HFFc6 (cell line): ENCODE data around the gene PLEKHA3. TPM values are rescaled to one million over a fixed set of nuclear protein-coding genes. Genes with fewer than 3 reads are reported as not detected.

Experiments used
- DNase-seq: peaks from one replicate; pipeline ENCODE4 v3.0.0-alpha.2; 2018
- H3K27ac Mint-ChIP-seq: 2 replicates; pipeline ENCODE4 v1.8.0; 2020; ENCODE audit warnings: mild to moderate bottlenecking, mixed read lengths
- H3K27me3 Mint-ChIP-seq: 2 replicates; pipeline ENCODE4 v1.8.0; 2021; ENCODE audit warnings: mild to moderate bottlenecking, moderate library complexity, mixed read lengths; ENCODE audit not compliant: insufficient read depth
- H3K36me3 Mint-ChIP-seq: 2 replicates; pipeline ENCODE4 v1.8.0; 2021; ENCODE audit warnings: low read depth, mixed read lengths
- H3K4me1 Mint-ChIP-seq: 2 replicates; pipeline ENCODE4 v1.8.0; 2020; ENCODE audit warnings: low read depth, mixed read lengths
- H3K4me3 Mint-ChIP-seq: 2 replicates; pipeline ENCODE4 v1.8.0; 2020; ENCODE audit warnings: mild to moderate bottlenecking, moderate library complexity, mixed read lengths
- H3K9me3 Mint-ChIP-seq: 2 replicates; pipeline ENCODE4 v1.8.0; 2020; ENCODE audit warnings: mild to moderate bottlenecking, mixed read lengths
- total RNA-seq, 6 experiments: library from RNA; stranded (reverse); fragmentation: NEBNext Ultra II Directional; extraction: Animal tissue kit (Norgen Biotek cat#: 25700); gene quantifications; 2 replicates in 1 of 6; 3 replicates in 5 of 6; pipeline ENCODE4 v1.2.3, GENCODE V29; 2021
- TF ChIP-seq, protein P1 (sequence below): fragments of 200-600 bp; sonication (generic); IDR thresholded peaks from 2 replicates; pipeline ENCODE4 v1.5.0; 2021; ENCODE audit warnings: antibody characterized with exemption, mild to moderate bottlenecking

PLEKHA3 gene
- total RNA-seq, 6 experiments from 2014 or later: 31.4 to 36.6 (median 33.3) TPM

- peaks cover 25% of the 10 kb centered on the region for H3K36me3 Mint-ChIP-seq
- H3K4me3 Mint-ChIP-seq: no peak overlapping the region
- peaks cover 13% of the 10 kb centered on the region for H3K4me1 Mint-ChIP-seq
- H3K9me3 Mint-ChIP-seq: no peaks in the 10 kb centered on the region
- no peak for DNase-seq
- no peak overlapping the region for H3K27ac Mint-ChIP-seq
- peaks cover 4% of the 10 kb centered on the region; the same call in 1 of the 2 replicates for H3K27me3 Mint-ChIP-seq
- TF ChIP-seq, protein P1, sequence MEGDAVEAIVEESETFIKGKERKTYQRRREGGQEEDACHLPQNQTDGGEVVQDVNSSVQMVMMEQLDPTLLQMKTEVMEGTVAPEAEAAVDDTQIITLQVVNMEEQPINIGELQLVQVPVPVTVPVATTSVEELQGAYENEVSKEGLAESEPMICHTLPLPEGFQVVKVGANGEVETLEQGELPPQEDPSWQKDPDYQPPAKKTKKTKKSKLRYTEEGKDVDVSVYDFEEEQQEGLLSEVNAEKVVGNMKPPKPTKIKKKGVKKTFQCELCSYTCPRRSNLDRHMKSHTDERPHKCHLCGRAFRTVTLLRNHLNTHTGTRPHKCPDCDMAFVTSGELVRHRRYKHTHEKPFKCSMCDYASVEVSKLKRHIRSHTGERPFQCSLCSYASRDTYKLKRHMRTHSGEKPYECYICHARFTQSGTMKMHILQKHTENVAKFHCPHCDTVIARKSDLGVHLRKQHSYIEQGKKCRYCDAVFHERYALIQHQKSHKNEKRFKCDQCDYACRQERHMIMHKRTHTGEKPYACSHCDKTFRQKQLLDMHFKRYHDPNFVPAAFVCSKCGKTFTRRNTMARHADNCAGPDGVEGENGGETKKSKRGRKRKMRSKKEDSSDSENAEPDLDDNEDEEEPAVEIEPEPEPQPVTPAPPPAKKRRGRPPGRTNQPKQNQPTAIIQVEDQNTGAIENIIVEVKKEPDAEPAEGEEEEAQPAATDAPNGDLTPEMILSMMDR: no peak
Observed at GRCh38 chr2:178526256-178526655, 46.0 kb downstream of the PLEKHA3 start.

GRCh38 chr2:178527592-178527991 lies 47.3 kb downstream of the PLEKHA3 start:
- Mint-ChIP-seq H3K4me1 (peaks cover 13% of the 10 kb centered on the region), H3K27ac (no peak overlapping the region), H3K27me3 (peaks cover 4% of the 10 kb centered on the region; the same call in 1 of the 2 replicates), H3K9me3 (no peaks in the 10 kb centered on the region), H3K36me3 (peaks cover 31% of the 10 kb centered on the region), H3K4me3 (no peak overlapping the region)
- TF ChIP-seq, protein P1: no peak
- DNase-seq: no peak

GRCh38 chr2:178528647-178529046 lies 48.4 kb downstream of the PLEKHA3 start:
- peaks cover 13% of the 10 kb centered on the region for H3K4me1 Mint-ChIP-seq
- peaks cover 34% of the 10 kb centered on the region for H3K36me3 Mint-ChIP-seq
- no peaks in the 10 kb centered on the region for H3K9me3 Mint-ChIP-seq
- H3K4me3 Mint-ChIP-seq: no peak overlapping the region
- DNase-seq: no peak
- no peak overlapping the region for H3K27ac Mint-ChIP-seq
- peaks cover 3% of the 10 kb centered on the region; the same call in 1 of the 2 replicates for H3K27me3 Mint-ChIP-seq
- TF ChIP-seq, protein P1: no peak

DNA sequence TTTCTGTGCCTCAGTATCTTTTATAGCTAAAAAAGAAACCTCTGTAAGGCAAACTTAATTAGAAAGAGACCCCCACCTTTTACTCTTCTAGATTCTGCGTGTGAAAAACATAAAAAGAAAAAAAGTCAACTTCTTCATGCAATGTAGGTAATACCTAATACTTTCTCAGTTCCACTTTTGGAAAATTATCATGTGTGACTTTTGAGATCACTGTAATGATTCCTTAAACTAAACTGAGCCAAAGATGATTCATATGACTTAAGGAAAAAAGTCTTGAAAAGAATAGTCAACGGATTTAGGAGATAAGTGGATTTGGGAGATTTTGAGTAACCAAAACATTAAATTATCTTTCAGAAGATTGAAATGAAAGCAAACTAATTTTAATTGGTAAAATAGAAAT lies 48.9 kb downstream of the PLEKHA3 start:
- no peak overlapping the region for H3K27ac Mint-ChIP-seq
- DNase-seq: no peak
- H3K4me1 Mint-ChIP-seq: peaks cover 7% of the 10 kb centered on the region
- TF ChIP-seq, protein P1: no peak
- H3K27me3 Mint-ChIP-seq: no peaks in the 10 kb centered on the region; the same call in 1 of the 2 replicates
- peaks cover 40% of the 10 kb centered on the region for H3K36me3 Mint-ChIP-seq
- no peaks in the 10 kb centered on the region for H3K9me3 Mint-ChIP-seq
- no peak overlapping the region for H3K4me3 Mint-ChIP-seq

- no peak overlapping the region for H3K4me3 Mint-ChIP-seq
Observed at GRCh38 chr2:178530131-178530530, 49.9 kb downstream of the PLEKHA3 start.

More at GRCh38 chr2:178530131-178530530, 49.9 kb downstream of the PLEKHA3 start:
- Mint-ChIP-seq H3K27ac (no peak overlapping the region), H3K36me3 (peaks cover 49% of the 10 kb centered on the region), H3K27me3 (no peaks in the 10 kb centered on the region; the same call in 1 of the 2 replicates), H3K4me1 (peaks cover 7% of the 10 kb centered on the region), H3K9me3 (no peaks in the 10 kb centered on the region)
- no peak for DNase-seq
- TF ChIP-seq, protein P1: no peak
